ENCODE measurements around the gene THRB. TPM values are rescaled to one million over a fixed set of nuclear protein-coding genes. Genes with fewer than 3 reads are reported as not detected.

Gene THRB
- total RNA-seq, 2 donors from 2014 or later, result 0.24 to 0.26 TPM

DNA sequence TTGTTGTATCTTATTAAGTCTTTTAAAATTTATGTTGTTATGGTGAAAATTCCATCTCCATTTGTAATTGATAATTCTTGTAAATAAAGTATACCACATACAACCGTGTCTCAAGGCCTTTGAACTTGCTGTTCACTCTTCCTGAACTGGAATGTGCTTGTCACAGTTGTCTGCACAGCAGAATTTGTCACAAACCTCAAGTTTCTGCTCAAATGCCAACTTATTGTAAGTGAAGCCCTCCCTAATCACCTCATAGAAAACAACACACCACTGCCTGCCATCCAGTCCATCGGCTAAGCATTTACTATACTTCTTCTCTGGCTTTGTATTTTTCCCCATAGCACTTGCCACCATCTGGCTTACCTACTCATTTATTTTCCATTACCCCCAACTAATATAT, 192.3 kb downstream of the THRB start:
- Histone ChIP-seq H3K36me3 (ENCODE audit: control insufficient read depth, insufficient read depth, low read length) (no peaks in the 10 kb centered on the region), H3K4me3 (ENCODE audit: low read length) (no peak overlapping the region), H3K9ac (ENCODE audit: extremely low read depth, low read length, poor library complexity, severe bottlenecking) (no peak overlapping the region), H3K4me1 (ENCODE audit: control insufficient read depth, insufficient read depth, low read length) (no peaks in the 10 kb centered on the region), H3K27me3 (ENCODE audit: control insufficient read depth, insufficient read depth, low read length, poor library complexity, severe bottlenecking) (peaks cover under 1% of the 10 kb centered on the region), H3K27ac (ENCODE audit: low read depth, low read length) (no peak overlapping the region), H3K9me3 (ENCODE audit: control insufficient read depth, low read length) (no peaks in the 10 kb centered on the region)
- H3K36me3 Mint-ChIP-seq (ENCODE audit: low read depth), result no peaks in the 10 kb centered on the region
- no peak for DNase-seq
- H3K4me3 Mint-ChIP-seq, result no peak overlapping the region
- no peaks in the 10 kb centered on the region for H3K27me3 Mint-ChIP-seq (ENCODE audit: insufficient read depth)
- TF ChIP-seq, protein P1, sequence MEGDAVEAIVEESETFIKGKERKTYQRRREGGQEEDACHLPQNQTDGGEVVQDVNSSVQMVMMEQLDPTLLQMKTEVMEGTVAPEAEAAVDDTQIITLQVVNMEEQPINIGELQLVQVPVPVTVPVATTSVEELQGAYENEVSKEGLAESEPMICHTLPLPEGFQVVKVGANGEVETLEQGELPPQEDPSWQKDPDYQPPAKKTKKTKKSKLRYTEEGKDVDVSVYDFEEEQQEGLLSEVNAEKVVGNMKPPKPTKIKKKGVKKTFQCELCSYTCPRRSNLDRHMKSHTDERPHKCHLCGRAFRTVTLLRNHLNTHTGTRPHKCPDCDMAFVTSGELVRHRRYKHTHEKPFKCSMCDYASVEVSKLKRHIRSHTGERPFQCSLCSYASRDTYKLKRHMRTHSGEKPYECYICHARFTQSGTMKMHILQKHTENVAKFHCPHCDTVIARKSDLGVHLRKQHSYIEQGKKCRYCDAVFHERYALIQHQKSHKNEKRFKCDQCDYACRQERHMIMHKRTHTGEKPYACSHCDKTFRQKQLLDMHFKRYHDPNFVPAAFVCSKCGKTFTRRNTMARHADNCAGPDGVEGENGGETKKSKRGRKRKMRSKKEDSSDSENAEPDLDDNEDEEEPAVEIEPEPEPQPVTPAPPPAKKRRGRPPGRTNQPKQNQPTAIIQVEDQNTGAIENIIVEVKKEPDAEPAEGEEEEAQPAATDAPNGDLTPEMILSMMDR (conservative IDR thresholded peaks at IDR 0.05), result no peak
- H3K9me3 Mint-ChIP-seq, result no peaks in the 10 kb centered on the region
- 82 to 94% methylated on average over 2 of the region's 2 CpGs for WGBS, 2 experiments (ENCODE audit: insufficient coverage in 1 of 2, insufficient read length in 1 of 2)
- H3K27ac Mint-ChIP-seq, result no peak overlapping the region
- peaks cover 9% of the 10 kb centered on the region for H3K4me1 Mint-ChIP-seq

DNA sequence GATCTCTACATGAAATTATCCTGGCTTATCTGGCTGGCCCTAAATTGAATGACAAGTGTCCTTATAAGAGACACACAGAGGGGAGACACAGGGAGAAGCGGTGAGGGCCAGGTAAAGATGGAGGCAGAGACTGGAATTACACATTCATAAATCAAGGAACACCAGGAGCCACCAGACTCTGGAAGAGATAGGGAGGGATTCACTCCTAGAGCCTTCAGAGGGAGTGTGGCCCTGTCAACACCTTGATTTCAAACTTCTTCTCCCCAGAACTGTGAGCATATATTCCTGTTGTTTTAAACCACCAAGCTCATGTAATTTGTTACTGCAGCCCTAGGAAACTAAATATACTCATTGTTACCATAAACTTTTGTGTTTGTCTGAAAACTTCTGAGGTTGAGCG, 193.7 kb downstream of the THRB start:
- H3K9me3 ChIP-seq (ENCODE audit: control insufficient read depth, low read length), result no peaks in the 10 kb centered on the region
- no peaks in the 10 kb centered on the region for H3K9me3 Mint-ChIP-seq
- no peak overlapping the region for H3K9ac ChIP-seq (ENCODE audit: extremely low read depth, low read length, poor library complexity, severe bottlenecking)
- H3K27ac ChIP-seq (ENCODE audit: low read depth, low read length), result no peak overlapping the region
- no peaks in the 10 kb centered on the region for H3K36me3 Mint-ChIP-seq (ENCODE audit: low read depth)
- WGBS, 2 experiments (ENCODE audit: insufficient coverage in 1 of 2, insufficient read length in 1 of 2), result 90% methylated on average over 2 of the region's 2 CpGs; no CpG with 5 or more reads in 1 of the 2 experiments
- TF ChIP-seq, protein P1 (conservative IDR thresholded peaks at IDR 0.05), result no peak
- H3K27ac Mint-ChIP-seq, result no peak overlapping the region
- H3K4me1 Mint-ChIP-seq, result peaks cover 4% of the 10 kb centered on the region
- H3K4me1 ChIP-seq (ENCODE audit: control insufficient read depth, insufficient read depth, low read length), result no peaks in the 10 kb centered on the region
- no peak overlapping the region for H3K4me3 ChIP-seq (ENCODE audit: low read length)
- no peaks in the 10 kb centered on the region for H3K27me3 ChIP-seq (ENCODE audit: control insufficient read depth, insufficient read depth, low read length, poor library complexity, severe bottlenecking)
- H3K36me3 ChIP-seq (ENCODE audit: control insufficient read depth, insufficient read depth, low read length), result no peaks in the 10 kb centered on the region
- DNase-seq, result no peak
- H3K4me3 Mint-ChIP-seq, result no peak overlapping the region
- H3K27me3 Mint-ChIP-seq (ENCODE audit: insufficient read depth), result no peaks in the 10 kb centered on the region

DNA sequence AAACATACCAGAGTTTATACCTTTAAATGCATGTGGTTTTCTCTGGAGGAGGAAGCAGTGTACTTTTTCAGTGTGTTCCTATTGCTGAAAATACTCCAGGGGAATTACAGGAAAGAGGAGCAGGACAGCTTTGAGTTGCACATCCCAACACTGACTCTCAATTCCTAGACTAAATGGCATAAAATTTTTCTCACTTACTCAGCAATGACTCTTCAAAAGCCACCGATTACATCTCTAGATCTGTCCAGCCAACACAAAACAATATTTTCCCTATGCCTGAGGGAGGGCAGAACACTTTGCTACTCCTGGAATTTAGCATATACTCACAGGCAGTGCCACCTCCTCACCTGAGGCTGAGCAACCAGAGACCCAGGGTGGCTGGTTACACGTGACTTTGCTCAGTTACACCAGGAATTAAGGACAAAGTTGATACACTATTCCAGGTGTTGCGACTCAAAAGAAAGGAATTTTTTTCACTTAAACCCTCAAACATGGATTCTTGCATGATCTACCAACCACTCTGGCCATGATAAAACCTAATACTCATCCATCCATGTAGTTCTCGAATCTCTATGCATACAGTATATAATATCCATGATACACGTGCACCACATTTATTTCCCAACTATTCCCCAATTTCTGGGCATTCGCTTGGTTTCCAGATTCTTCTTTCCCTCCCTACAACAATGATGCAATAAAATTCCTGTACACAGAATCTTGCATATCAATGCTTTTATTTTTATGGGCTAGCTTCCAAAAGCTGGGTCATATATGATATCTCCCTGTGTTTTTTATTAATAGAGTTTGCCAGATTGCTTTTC, 194.6 kb downstream of the THRB start:
- no peak overlapping the region for H3K9ac ChIP-seq (ENCODE audit: extremely low read depth, low read length, poor library complexity, severe bottlenecking)
- no peak for DNase-seq
- H3K36me3 ChIP-seq (ENCODE audit: control insufficient read depth, insufficient read depth, low read length), result no peaks in the 10 kb centered on the region
- H3K4me1 ChIP-seq (ENCODE audit: control insufficient read depth, insufficient read depth, low read length), result no peaks in the 10 kb centered on the region
- no peak overlapping the region for H3K27ac Mint-ChIP-seq
- no peak overlapping the region for H3K4me3 ChIP-seq (ENCODE audit: low read length)
- TF ChIP-seq, protein P1 (conservative IDR thresholded peaks at IDR 0.05), result no peak
- 92 to 96% methylated on average over 6 of the region's 6 CpGs for WGBS, 2 experiments (ENCODE audit: insufficient coverage in 1 of 2, insufficient read length in 1 of 2)
- no peak overlapping the region for H3K27ac ChIP-seq (ENCODE audit: low read depth, low read length)
- no peaks in the 10 kb centered on the region for H3K4me1 Mint-ChIP-seq
- H3K9me3 Mint-ChIP-seq, result no peaks in the 10 kb centered on the region
- H3K27me3 ChIP-seq (ENCODE audit: control insufficient read depth, insufficient read depth, low read length, poor library complexity, severe bottlenecking), result no peaks in the 10 kb centered on the region
- H3K36me3 Mint-ChIP-seq (ENCODE audit: low read depth), result no peaks in the 10 kb centered on the region
- no peak overlapping the region for H3K4me3 Mint-ChIP-seq
- no peaks in the 10 kb centered on the region for H3K27me3 Mint-ChIP-seq (ENCODE audit: insufficient read depth)
- no peaks in the 10 kb centered on the region for H3K9me3 ChIP-seq (ENCODE audit: control insufficient read depth, low read length)
